Dermis blood vessel endothelial cell (primary cell): Measurements from ENCODE around the gene TRRAP. TPM values are rescaled to one million over a fixed set of nuclear protein-coding genes. Genes with fewer than 3 reads are reported as not detected.

Experiments
- DNase-seq: peaks from one replicate; pipeline ENCODE4 v3.0.0; 2010
- total RNA-seq: library from RNA; depleted of rRNA; stranded (reverse); fragments of >200 nt; gene quantifications from 2 replicates; pipeline ENCODE4 v1.2.3, GENCODE V29; 2014

TRRAP gene
- total RNA-seq, 1 donor from 2014 or later = 24.2 TPM

- no peak for DNase-seq
Measured at GRCh38 chr7:98956469-98956868, 78.1 kb downstream of the TRRAP start.

GRCh38 chr7:98956937-98957336 is 78.6 kb downstream of the TRRAP start:
- no peak for DNase-seq

- DNase-seq = no peak
Measured at GRCh38 chr7:98957766-98958165, 79.4 kb downstream of the TRRAP start.

GRCh38 chr7:98958968-98959367 is 80.6 kb downstream of the TRRAP start:
- DNase-seq = no peak

- no peak for DNase-seq
Measured at GRCh38 chr7:98963305-98963704, 85.0 kb downstream of the TRRAP start.

GRCh38 chr7:98964596-98964995 is 86.3 kb downstream of the TRRAP start:
- no peak for DNase-seq

- DNase-seq = no peak
Measured at GRCh38 chr7:98968621-98969020, 90.3 kb downstream of the TRRAP start.

GRCh38 chr7:98969386-98969785 is 91.1 kb downstream of the TRRAP start:
- DNase-seq = no peak

- no peak for DNase-seq
Measured at GRCh38 chr7:98970016-98970615, 91.8 kb downstream of the TRRAP start.

GRCh38 chr7:98970805-98971204 is 92.5 kb downstream of the TRRAP start:
- no peak for DNase-seq

GRCh38 chr7:98974205-98974604 is 95.9 kb downstream of the TRRAP start:
- DNase-seq = no peak

GRCh38 chr7:98974906-98975816 is 96.8 kb downstream of the TRRAP start:
- no peak for DNase-seq

- no peak for DNase-seq
Measured at GRCh38 chr7:98976396-98977185, 98.3 kb downstream of the TRRAP start.

- no peak for DNase-seq
Measured at GRCh38 chr7:98978672-98979071, 100.3 kb downstream of the TRRAP start.

GRCh38 chr7:98981701-98982100 is 103.4 kb downstream of the TRRAP start:
- DNase-seq = no peak

GRCh38 chr7:98982686-98983085 is 104.4 kb downstream of the TRRAP start:
- no peak for DNase-seq

GRCh38 chr7:98984126-98984525 is 105.8 kb downstream of the TRRAP start:
- DNase-seq = no peak

GRCh38 chr7:98985406-98985805 is 107.1 kb downstream of the TRRAP start:
- DNase-seq = no peak

- no peak for DNase-seq
Measured at GRCh38 chr7:98985945-98986344, 107.6 kb downstream of the TRRAP start.

GRCh38 chr7:98988641-98989040 is 110.3 kb downstream of the TRRAP start:
- DNase-seq = no peak

- DNase-seq = no peak
Measured at GRCh38 chr7:98990356-98990755, 112.0 kb downstream of the TRRAP start.

- DNase-seq = no peak
Measured at GRCh38 chr7:98991141-98991540, 112.8 kb downstream of the TRRAP start.

- DNase-seq = no peak
Measured at GRCh38 chr7:98992076-98992475, 113.7 kb downstream of the TRRAP start.
